HPDE6-E6E7 (cell line): ENCODE measurements around the gene SNX14.

ENCODE experiments used
- DNase-seq: peaks from one replicate; pipeline ENCODE4 v3.0.0; 2011; ENCODE audit warnings: missing footprints; ENCODE audit errors: extremely low spot score

Gene SNX14

GRCh38 chr6:85463621-85464259, 129.9 kb downstream of the SNX14 start:
- DNase-seq = no peak

- no peak for DNase-seq
These were observed 131.0 kb downstream of the SNX14 start for GRCh38 chr6:85462673-85463072.

- DNase-seq = no peak
These were observed 131.9 kb downstream of the SNX14 start for GRCh38 chr6:85461798-85462170.

- no peak for DNase-seq
These were observed 132.5 kb downstream of the SNX14 start for GRCh38 chr6:85460921-85461797.

GRCh38 chr6:85460154-85460920, 133.3 kb downstream of the SNX14 start:
- no peak for DNase-seq

GRCh38 chr6:85459224-85459901, 134.3 kb downstream of the SNX14 start:
- DNase-seq = no peak

GRCh38 chr6:85458782-85459181, 134.9 kb downstream of the SNX14 start:
- no peak for DNase-seq

GRCh38 chr6:85458184-85458583, 135.5 kb downstream of the SNX14 start:
- DNase-seq = no peak

- no peak for DNase-seq
These were observed 136.9 kb downstream of the SNX14 start for GRCh38 chr6:85456782-85457181.
